ENCODE results near the gene CAPN10. TPM values are rescaled to one million over a fixed set of nuclear protein-coding genes. Genes with fewer than 3 reads are reported as not detected.
"Not testable (repeated sequence)": the region's sequence is repeated elsewhere in the genome, so short reads cannot be mapped to it uniquely, and the experiment has no call there.

Gene CAPN10, protein sequence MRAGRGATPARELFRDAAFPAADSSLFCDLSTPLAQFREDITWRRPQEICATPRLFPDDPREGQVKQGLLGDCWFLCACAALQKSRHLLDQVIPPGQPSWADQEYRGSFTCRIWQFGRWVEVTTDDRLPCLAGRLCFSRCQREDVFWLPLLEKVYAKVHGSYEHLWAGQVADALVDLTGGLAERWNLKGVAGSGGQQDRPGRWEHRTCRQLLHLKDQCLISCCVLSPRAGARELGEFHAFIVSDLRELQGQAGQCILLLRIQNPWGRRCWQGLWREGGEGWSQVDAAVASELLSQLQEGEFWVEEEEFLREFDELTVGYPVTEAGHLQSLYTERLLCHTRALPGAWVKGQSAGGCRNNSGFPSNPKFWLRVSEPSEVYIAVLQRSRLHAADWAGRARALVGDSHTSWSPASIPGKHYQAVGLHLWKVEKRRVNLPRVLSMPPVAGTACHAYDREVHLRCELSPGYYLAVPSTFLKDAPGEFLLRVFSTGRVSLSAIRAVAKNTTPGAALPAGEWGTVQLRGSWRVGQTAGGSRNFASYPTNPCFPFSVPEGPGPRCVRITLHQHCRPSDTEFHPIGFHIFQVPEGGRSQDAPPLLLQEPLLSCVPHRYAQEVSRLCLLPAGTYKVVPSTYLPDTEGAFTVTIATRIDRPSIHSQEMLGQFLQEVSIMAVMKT
- total RNA-seq, result 10 to 100 TPM; 64.2 to 82.9 TPM
- 67.6 to 100 reads per million in 2 donors for total RNA-seq

DNA sequence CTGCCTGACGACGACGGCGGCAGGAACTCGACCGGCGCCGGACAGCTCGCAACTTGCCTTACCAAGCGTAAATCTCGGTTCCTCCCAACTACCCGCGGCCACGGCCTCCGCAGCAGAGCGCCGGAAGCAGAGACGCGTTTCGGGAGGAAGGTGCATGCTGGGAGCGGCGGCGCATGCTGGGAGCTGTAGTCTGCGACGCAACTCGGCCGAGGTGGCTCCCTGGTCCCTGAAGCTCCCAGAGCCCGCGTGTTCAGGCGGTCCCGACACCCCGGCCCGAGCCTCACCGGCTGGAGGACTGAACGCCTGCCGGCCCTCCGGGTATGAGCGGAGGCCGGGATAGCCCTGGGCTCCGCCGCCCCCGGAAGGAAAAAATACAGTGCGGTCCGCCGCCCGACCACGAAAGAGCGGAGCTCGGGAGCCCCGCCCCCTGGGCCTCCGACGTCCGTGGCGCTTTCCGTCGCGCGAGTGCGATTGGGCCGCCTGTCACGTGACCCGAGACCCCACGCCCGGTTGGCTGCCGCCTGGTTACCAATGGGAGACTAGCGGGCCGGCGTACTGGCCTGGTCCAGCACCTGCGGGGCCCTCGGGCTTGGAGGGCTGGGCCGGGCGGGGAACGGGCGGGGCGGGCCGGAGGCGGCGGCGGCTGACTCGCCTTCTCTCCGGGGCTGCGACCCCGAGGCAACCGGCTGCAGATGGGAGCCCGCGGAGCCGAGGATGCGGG is at the start of gene CAPN10:
CAPN10 (plus strand) TSS at position 537 of the 721 bp plus-strand sequence; CDS start at position 715, 178 bp downstream.
- DNase-seq (peak; percentile 92 to 96 (median 93)), ATAC-seq (peak; percentile 88)
- Mint-ChIP-seq H3K36me3 (ENCODE audit: low read depth) (peaks cover 4% of the 10 kb centered on the region), H3K27me3 (no peaks in the 10 kb centered on the region), H3K4me1 (peaks cover 31% of the 10 kb centered on the region), H3K27ac (peak within 1 kb of the TSS; percentile 96), H3K4me3 (peak within 1 kb of the TSS; percentile 95)
- H3K9me3 ChIP-seq (ENCODE audit: control insufficient read depth, low read length, poor library complexity, severe bottlenecking), result no peaks in the 10 kb centered on the region

DNA sequence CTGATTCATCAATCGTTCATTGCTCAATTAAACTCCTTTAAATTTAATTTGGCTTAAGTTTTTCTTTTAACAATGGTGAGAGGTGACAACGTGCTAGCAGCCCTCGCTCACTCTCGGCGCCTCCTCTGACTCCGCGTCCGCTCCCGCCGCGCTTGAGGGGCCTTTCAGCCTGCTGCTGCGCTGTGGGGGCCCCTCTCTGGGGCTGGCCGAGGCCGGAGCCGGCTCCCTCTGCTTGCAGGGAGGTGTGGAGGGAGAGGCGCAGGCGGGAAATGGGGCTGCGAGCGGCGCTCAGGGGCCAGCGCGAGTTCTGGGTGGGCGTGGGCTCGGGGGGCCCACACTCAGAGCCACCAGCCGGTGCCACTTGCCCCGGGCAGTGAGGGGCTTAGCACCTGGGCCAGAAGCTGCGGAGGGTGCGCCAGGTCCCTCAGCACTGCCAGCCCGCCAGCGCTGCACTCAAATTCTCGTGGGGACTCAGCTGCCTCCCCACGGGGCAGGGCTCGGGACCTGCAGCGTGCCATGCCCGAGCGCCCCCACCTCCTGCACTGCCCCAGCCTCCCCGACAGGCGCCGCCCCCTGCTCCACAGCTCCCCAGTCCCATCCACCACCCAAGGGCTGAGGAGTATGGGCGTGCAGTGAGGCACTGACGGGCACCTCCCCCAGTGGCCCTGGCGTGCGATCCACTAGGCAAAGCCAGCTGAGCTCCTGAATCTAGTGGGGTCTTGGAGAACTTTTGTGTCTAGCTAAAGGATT is 48.3 kb upstream of the CAPN10 start:
- peaks cover 13% of the 10 kb centered on the region for H3K36me3 Mint-ChIP-seq (ENCODE audit: low read depth)
- H3K27ac Mint-ChIP-seq, result peak overlapping the region; percentile 53
- H3K9me3 ChIP-seq (ENCODE audit: control insufficient read depth, low read length, poor library complexity, severe bottlenecking), result no peaks in the 10 kb centered on the region
- H3K4me3 Mint-ChIP-seq, result no peak overlapping the region
- DNase-seq (no peak), ATAC-seq (no peak)
- H3K4me1 Mint-ChIP-seq, result peaks cover 17% of the 10 kb centered on the region
- H3K27me3 Mint-ChIP-seq, result no peaks in the 10 kb centered on the region

DNA sequence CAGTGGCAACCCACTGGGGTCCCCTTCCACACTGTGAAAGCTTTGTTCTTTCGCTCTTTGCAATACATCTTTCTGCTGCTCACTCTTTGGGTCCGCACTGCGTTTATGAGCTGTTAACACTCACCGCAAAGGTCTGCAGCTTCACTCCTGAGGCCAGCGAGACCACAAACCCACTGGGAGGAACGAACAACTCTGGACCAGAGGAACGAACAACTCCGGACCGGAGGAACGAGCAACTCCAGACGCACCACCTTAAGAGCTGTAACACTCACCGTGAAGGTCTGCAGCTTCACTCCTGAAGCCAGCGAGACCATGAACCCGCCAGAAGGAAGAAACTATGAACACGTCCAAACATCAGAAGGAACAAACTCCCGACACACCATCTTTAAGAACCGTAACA is 47.4 kb upstream of the CAPN10 start:
- H3K4me3 Mint-ChIP-seq; ATAC-seq; DNase-seq; H3K27ac Mint-ChIP-seq; H3K9me3 ChIP-seq (ENCODE audit: control insufficient read depth, low read length, poor library complexity, severe bottlenecking); H3K27me3 Mint-ChIP-seq: not testable (repeated sequence)
- H3K36me3 Mint-ChIP-seq (ENCODE audit: low read depth), result peaks cover 13% of the 10 kb centered on the region
- peaks cover 17% of the 10 kb centered on the region for H3K4me1 Mint-ChIP-seq

DNA sequence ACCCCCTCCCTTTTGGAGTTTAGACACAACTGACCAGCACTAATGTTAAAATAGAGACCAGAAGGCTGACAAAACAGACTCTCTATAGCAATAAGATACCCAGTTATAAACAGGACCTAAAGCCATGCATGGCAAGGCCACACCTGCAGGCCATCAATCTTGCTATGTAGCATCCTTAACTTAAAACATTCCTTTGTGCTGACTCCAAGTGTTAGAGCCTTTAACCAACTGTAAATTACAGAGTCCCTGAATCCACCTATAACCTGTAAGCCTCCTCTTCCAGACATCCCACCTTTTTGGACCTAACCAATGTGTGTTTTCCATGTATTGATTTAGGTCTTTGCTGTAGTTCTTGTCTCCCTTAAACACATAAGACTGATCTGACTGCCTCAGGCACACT is 46.6 kb upstream of the CAPN10 start:
- H3K36me3 Mint-ChIP-seq (ENCODE audit: low read depth), result peaks cover 11% of the 10 kb centered on the region
- H3K27me3 Mint-ChIP-seq, result no peaks in the 10 kb centered on the region
- H3K4me1 Mint-ChIP-seq, result peaks cover 17% of the 10 kb centered on the region
- DNase-seq (no peak), ATAC-seq (no peak)
- no peaks in the 10 kb centered on the region for H3K9me3 ChIP-seq (ENCODE audit: control insufficient read depth, low read length, poor library complexity, severe bottlenecking)
- no peak overlapping the region for H3K4me3 Mint-ChIP-seq
- H3K27ac Mint-ChIP-seq, result no peak overlapping the region

DNA sequence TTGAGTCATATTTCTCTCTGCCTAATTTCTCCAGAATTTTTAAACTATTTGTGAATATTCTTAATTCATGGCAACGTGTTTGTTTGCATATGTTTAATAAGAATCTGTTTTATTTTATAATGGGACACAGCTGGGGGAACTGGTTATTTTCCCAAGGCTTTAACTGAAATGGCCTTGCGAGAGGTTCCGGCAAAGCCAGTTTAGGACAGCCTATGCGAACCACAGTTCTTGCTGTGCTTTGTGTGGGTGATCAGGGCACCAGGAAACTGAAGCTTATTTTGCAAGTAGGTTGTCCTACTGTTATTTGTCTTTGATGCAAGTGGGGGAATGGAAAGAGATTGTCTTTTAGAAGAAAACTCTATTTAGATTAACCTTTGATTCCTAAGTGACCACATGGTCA is 35.2 kb upstream of the CAPN10 start:
- H3K27me3 Mint-ChIP-seq, result no peaks in the 10 kb centered on the region
- H3K4me3 Mint-ChIP-seq, result no peak overlapping the region
- no peak overlapping the region for H3K27ac Mint-ChIP-seq
- peaks cover 6% of the 10 kb centered on the region for H3K4me1 Mint-ChIP-seq
- no peaks in the 10 kb centered on the region for H3K9me3 ChIP-seq (ENCODE audit: control insufficient read depth, low read length, poor library complexity, severe bottlenecking)
- DNase-seq, result no peak
- peaks cover 2% of the 10 kb centered on the region for H3K36me3 Mint-ChIP-seq (ENCODE audit: low read depth)
- ATAC-seq, result no peak

DNA sequence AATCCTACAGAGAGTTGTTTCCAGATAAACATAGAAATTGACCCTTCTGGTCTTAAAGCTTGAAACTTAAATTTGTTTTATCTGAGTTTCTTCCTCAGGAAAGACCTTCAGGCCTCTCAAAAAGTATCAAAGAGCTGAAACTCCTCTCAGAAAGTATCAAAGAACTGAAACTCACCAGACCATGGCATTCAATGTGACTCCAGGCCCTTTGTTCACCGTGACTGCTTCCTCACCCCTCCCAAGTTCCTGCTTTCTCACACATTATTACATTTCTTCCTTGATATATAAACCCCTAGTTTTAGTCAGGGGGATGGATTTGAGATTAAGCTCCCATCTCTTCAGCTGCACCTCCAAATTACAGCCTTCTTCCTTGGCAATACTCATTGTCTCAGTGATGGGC is 34.7 kb upstream of the CAPN10 start:
- Mint-ChIP-seq H3K27ac (no peak overlapping the region), H3K27me3 (no peaks in the 10 kb centered on the region), H3K4me1 (peaks cover 11% of the 10 kb centered on the region), H3K4me3 (no peak overlapping the region), H3K36me3 (ENCODE audit: low read depth) (peaks cover 2% of the 10 kb centered on the region)
- no peak for ATAC-seq
- H3K9me3 ChIP-seq (ENCODE audit: control insufficient read depth, low read length, poor library complexity, severe bottlenecking), result no peaks in the 10 kb centered on the region
- DNase-seq, result no peak

DNA sequence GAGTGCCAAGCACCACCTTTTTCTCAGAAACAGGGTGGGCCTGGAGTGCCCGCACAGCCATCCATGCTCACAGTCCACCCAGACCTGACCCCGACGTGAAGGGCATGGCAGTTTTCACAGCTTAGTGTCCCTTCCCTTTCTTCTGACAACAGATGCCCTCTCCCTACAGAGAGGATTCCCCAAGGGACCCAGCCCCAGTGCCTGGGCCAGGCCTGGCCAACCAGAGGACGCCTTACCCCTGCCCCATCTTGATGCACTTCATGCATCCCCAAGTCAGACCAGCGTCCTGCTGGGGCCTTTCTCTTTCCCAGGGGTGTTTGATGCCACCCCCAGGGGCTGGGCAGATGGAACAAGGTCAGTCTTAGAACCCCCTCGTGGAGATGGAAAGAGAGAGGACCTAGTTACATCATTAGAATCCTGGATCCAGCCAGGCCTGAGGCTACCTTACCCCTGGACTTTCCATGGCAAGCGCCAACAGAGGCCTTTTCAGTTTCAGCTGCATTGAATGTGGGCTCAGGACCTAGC is 32.5 kb upstream of the CAPN10 start:
- no peaks in the 10 kb centered on the region for H3K9me3 ChIP-seq (ENCODE audit: control insufficient read depth, low read length, poor library complexity, severe bottlenecking)
- no peak overlapping the region for H3K27ac Mint-ChIP-seq
- no peak for ATAC-seq
- no peak for DNase-seq
- H3K4me3 Mint-ChIP-seq, result no peak overlapping the region
- peaks cover 19% of the 10 kb centered on the region for H3K4me1 Mint-ChIP-seq
- H3K27me3 Mint-ChIP-seq, result no peaks in the 10 kb centered on the region
- H3K36me3 Mint-ChIP-seq (ENCODE audit: low read depth), result peaks cover 2% of the 10 kb centered on the region

DNA sequence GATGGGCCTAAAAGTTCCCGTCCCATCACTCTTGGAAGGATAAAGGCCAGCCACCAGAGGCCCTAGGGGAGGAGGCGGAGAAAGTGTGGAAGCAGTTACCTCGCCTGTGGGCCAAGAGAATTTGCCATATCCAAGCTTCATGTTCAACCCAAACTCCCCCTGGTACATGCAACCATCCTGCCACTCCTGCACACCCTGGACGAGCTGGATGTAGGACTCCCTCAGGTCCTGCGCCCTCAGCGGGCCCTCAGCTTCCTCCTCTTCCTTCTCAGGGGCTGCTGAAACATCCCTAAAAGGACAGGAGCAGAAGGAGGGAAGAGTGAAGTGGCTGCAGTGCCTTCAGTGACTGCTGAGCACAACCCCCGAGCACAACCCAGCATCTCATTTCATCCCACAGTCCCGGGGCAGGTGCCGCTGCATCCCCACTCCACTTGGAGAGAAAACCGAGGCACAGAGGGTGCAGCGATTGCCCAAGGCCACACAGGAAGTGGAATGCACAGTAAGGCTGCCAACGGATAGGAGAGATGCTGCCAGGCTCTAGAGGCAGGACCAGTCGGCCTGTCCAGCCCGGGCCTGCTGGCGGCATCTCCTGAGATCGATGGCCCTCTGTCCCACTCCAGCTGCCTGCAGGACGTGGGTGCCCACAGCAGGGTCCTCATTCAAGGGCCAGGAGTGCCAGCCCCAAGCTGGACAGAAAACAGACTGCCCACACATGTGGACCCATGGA is 31.6 kb upstream of the CAPN10 start:
- Mint-ChIP-seq H3K4me1 (peaks cover 27% of the 10 kb centered on the region), H3K27me3 (no peaks in the 10 kb centered on the region), H3K27ac (no peak overlapping the region), H3K36me3 (ENCODE audit: low read depth) (peaks cover 2% of the 10 kb centered on the region), H3K4me3 (no peak overlapping the region)
- DNase-seq, result no peak
- no peaks in the 10 kb centered on the region for H3K9me3 ChIP-seq (ENCODE audit: control insufficient read depth, low read length, poor library complexity, severe bottlenecking)
- ATAC-seq, result no peak

DNA sequence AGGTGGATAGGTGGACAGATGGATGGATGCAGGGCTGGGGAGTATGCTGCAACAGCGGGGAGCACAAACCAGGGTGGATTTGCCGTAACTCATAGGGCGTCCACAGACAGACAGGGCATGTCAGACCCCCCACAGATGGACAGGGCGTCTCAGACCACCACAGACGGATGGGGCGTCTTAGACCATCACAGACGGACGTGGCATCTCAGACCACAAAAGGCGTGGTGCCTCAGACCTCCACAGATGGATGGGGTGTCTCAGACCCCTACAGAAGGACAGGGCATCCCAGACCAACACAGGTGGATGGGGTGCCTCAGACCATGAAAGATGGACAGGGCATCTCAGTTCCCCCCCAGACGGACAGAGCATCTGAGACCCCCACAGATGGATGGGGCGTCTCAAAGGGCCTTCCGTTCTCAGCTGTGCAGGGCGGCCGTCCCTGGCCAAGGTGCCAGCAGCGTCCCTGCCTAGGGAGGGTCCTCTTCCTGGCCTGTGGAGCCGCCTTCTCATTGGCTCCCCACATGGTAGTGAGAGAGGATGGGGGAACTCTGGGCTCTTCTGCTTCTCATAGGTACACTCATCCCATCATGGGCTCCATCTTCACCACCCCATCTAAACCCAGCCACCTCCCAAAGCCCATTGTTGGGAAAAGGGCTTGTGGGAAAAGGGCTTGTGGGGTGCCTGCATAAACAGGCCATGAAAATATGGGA is 30.8 kb upstream of the CAPN10 start:
- Mint-ChIP-seq H3K4me3 (no peak overlapping the region), H3K36me3 (ENCODE audit: low read depth) (peaks cover 2% of the 10 kb centered on the region), H3K27ac (peak overlapping the region; percentile 94), H3K4me1 (peaks cover 28% of the 10 kb centered on the region), H3K27me3 (no peaks in the 10 kb centered on the region)
- no peaks in the 10 kb centered on the region for H3K9me3 ChIP-seq (ENCODE audit: control insufficient read depth, low read length, poor library complexity, severe bottlenecking)
- ATAC-seq (no peak), DNase-seq (no peak)

DNA sequence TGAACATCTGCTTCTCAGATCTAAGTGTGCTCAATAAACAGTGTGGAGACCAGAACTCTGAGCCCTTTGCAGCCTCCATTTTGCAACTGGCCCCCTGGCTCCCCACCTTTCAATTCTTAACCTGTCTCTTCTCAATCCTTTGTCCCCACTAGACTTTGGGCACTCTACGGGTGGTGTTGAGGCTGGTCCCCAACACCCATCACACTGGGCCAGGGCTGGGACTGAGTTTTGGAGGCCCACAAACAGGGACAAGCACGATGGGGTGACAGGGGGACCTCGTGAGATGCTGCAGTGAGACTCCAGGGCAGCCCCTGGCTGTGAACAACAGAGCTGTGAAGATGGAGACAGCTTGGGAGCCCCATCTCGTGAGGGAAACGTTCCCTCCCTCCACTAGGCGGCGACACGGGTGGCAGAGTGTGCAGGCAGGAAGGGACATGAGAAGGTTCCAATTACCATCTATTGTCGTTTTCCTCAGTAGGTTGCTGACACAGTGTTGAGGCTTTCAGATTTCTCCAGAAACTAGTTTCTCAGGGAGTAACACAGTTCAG is 29.9 kb upstream of the CAPN10 start:
- ATAC-seq (no peak), DNase-seq (peak; percentile 49 to 70 (median 55))
- Mint-ChIP-seq H3K4me1 (peaks cover 34% of the 10 kb centered on the region), H3K27me3 (no peaks in the 10 kb centered on the region), H3K36me3 (ENCODE audit: low read depth) (peaks cover 2% of the 10 kb centered on the region), H3K27ac (peak overlapping the region; percentile 94), H3K4me3 (peak overlapping the region; percentile 45)
- no peaks in the 10 kb centered on the region for H3K9me3 ChIP-seq (ENCODE audit: control insufficient read depth, low read length, poor library complexity, severe bottlenecking)

DNA sequence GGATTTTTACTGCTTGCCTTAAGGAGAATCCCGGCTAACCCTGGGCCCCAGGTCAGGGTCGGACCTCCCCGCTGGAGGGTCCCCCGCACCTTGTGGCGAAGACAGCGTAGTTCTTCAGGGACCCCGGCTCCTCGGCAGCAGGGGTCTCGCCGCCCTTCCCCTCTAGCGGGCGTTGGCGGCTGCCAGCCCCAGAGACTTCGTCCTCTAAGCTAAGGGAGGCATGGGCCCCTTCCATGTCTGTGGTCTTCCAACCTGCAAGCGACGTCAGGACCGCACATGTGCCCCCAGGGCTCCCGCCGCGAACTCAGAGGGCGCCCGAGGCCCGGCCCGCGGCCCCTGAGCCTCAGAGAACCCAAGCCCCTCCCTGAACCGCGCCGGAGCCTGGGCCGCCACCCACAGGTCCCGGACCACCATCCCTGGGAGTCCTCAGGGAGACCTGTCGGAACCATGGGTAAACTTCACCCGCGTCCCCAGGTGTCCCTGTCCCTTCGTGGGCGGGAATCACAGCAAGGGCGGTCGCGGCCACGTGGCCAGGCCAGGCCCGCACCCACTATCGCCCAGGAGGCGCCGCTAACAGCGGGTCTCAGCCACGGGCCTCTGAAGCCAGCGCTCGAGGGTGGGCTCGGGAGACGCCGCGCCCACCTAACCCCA is 29.3 kb upstream of the CAPN10 start:
- H3K27ac Mint-ChIP-seq, result peak overlapping the region; percentile 94
- no peak for DNase-seq
- no peaks in the 10 kb centered on the region for H3K36me3 Mint-ChIP-seq (ENCODE audit: low read depth)

More for the DNA sequence above, 29.3 kb upstream of the CAPN10 start:
- H3K9me3 ChIP-seq (ENCODE audit: control insufficient read depth, low read length, poor library complexity, severe bottlenecking), result no peaks in the 10 kb centered on the region
- H3K4me3 Mint-ChIP-seq, result peak overlapping the region; percentile 45
- no peaks in the 10 kb centered on the region for H3K27me3 Mint-ChIP-seq
- H3K4me1 Mint-ChIP-seq, result peaks cover 39% of the 10 kb centered on the region
- no peak for ATAC-seq
